CD14-positive monocyte (primary cell): Measurements from ENCODE around the gene GALNT10. TPM values are rescaled to one million over a fixed set of nuclear protein-coding genes. Genes with fewer than 3 reads are reported as not detected.

Experiments used
- DNase-seq, 3 donors: peaks; one replicate each; pipeline ENCODE4 v3.0.0-alpha.2; 2011 to 2022
- H2AFZ ChIP-seq: 2 replicates; pipeline ENCODE4 v1.6.0; 2012; ENCODE audit warnings: mild to moderate bottlenecking, low read depth, low read length, inconsistent platforms; ENCODE audit not compliant: insufficient read depth, poor library complexity, severe bottlenecking
- H3K27ac ChIP-seq, 2 donors: 1 replicate in 1 of 2; 2 replicates in 1 of 2; pipeline ENCODE4 v1.5.1; 2012 to 2013; ENCODE audit warnings: low read length in 2 of 2, control low read depth in 1 of 2, inconsistent platforms in 1 of 2, low read depth in 1 of 2, mild to moderate bottlenecking in 1 of 2
- H3K27me3 ChIP-seq, 2 donors: one replicate each; pipeline versions ENCODE4 v1.6.0 to v1.6.1; 2011 to 2013; ENCODE audit warnings: low read length in 2 of 2; ENCODE audit not compliant: control insufficient read depth in 2 of 2, insufficient read depth in 2 of 2
- H3K36me3 ChIP-seq, 2 donors: replicated peaks in 1 of 2; 1 replicate in 1 of 2; 2 replicates in 1 of 2; pipeline versions ENCODE4 v1.5.1 to v1.6.1; 2012 to 2013; ENCODE audit warnings: low read length in 2 of 2, control low read depth in 1 of 2, inconsistent platforms in 1 of 2, mild to moderate bottlenecking in 1 of 2; ENCODE audit not compliant: insufficient read depth in 2 of 2, control insufficient read depth in 1 of 2
- H3K4me1 ChIP-seq, 2 donors: 1 replicate in 1 of 2; 2 replicates in 1 of 2; pipeline versions ENCODE4 v1.5.1 to v1.6.1; 2012 to 2013; ENCODE audit warnings: low read length in 2 of 2, control low read depth in 1 of 2, inconsistent platforms in 1 of 2, mild to moderate bottlenecking in 1 of 2, moderate library complexity in 1 of 2; ENCODE audit not compliant: insufficient read depth in 2 of 2, control insufficient read depth in 1 of 2
- H3K4me2 ChIP-seq: replicated peaks from 2 replicates; pipeline ENCODE3; 2012; ENCODE audit warnings: low read length, moderate library complexity, mild to moderate bottlenecking; ENCODE audit not compliant: poor library complexity, severe bottlenecking; ENCODE audit errors: extremely low read depth
- H3K4me3 ChIP-seq, 3 experiments: fragments of 200-600 bp in 1 of 3; sonication (generic) in 1 of 3; replicated peaks in 1 of 3; 1 replicate in 2 of 3; 2 replicates in 1 of 3; pipeline ENCODE4 v1.5.1; 2011 to 2013; ENCODE audit warnings: low read length in 3 of 3, mild to moderate bottlenecking in 3 of 3, control low read depth in 2 of 3, low read depth in 2 of 3, inconsistent platforms in 1 of 3, moderate library complexity in 1 of 3
- H3K79me2 ChIP-seq: 2 replicates; pipeline ENCODE4 v1.6.0; 2012; ENCODE audit warnings: mild to moderate bottlenecking, control low read depth, inconsistent platforms, low read length, moderate library complexity; ENCODE audit not compliant: insufficient read depth
- H3K9ac ChIP-seq: 2 replicates; pipeline ENCODE4 v1.6.0; 2017; ENCODE audit warnings: low read length, mild to moderate bottlenecking; ENCODE audit not compliant: insufficient read depth, poor library complexity, severe bottlenecking
- H3K9me3 ChIP-seq, 2 donors: replicated peaks in 1 of 2; 1 replicate in 1 of 2; 2 replicates in 1 of 2; pipeline versions ENCODE4 v1.5.1 to v1.6.1; 2012 to 2013; ENCODE audit warnings: low read length in 2 of 2, control low read depth in 1 of 2; ENCODE audit not compliant: control insufficient read depth in 1 of 2, insufficient read depth in 1 of 2
- H4K20me1 ChIP-seq: 2 replicates; pipeline ENCODE4 v1.6.0; 2012; ENCODE audit warnings: mild to moderate bottlenecking, low read length, control low read depth, moderate library complexity; ENCODE audit not compliant: insufficient read depth
- H3K27ac Mint-ChIP-seq, 7 donors: one replicate each; pipeline ENCODE4 v1.8.0; 2020; ENCODE audit warnings: mild to moderate bottlenecking in 7 of 7, mixed read lengths in 7 of 7, moderate library complexity in 6 of 7, inconsistent platforms in 2 of 7
- H3K27me3 Mint-ChIP-seq, 3 donors: one replicate each; pipeline ENCODE4 v1.8.0; 2021 to 2022; ENCODE audit warnings: low read depth in 3 of 3, mild to moderate bottlenecking in 3 of 3, mixed read lengths in 3 of 3, moderate library complexity in 3 of 3, inconsistent platforms in 1 of 3
- H3K36me3 Mint-ChIP-seq, 2 donors: one replicate each; pipeline ENCODE4 v1.8.0; 2020; ENCODE audit warnings: mixed read lengths in 2 of 2, inconsistent platforms in 1 of 2, mild to moderate bottlenecking in 1 of 2
- H3K4me1 Mint-ChIP-seq: one replicate; pipeline ENCODE4 v1.8.0; 2020; ENCODE audit warnings: mild to moderate bottlenecking, mixed read lengths
- H3K4me3 Mint-ChIP-seq, 2 donors: one replicate each; pipeline ENCODE4 v1.8.0; 2020; ENCODE audit warnings: mild to moderate bottlenecking in 2 of 2, mixed read lengths in 2 of 2, moderate library complexity in 1 of 2
- H3K9me3 Mint-ChIP-seq, 7 donors: one replicate each; pipeline ENCODE4 v1.8.0; 2020 to 2022; ENCODE audit warnings: mixed read lengths in 7 of 7, mild to moderate bottlenecking in 6 of 7, moderate library complexity in 6 of 7, inconsistent platforms in 2 of 7
- CTCF ChIP-seq: fragments of 200-600 bp; IDR thresholded peaks from one replicate; pipeline ENCODE4 v1.8.0; 2022; ENCODE audit warnings: antibody characterized with exemption, mild to moderate bottlenecking
- WGBS: methylation state at CpG from one replicate; pipeline ENCODE4 v1.1.5; 2013; ENCODE audit warnings: missing lambda C conversion rate; ENCODE audit not compliant: insufficient coverage; 5-methylcytosine and 5-hydroxymethylcytosine counted together
- intact Hi-C, 2 donors: fragments of 100-400 bp; cut with micrococcal nuclease; formaldehyde crosslinking; loops; one replicate each; pipeline versions ENCODE4 v1.15.0 to v1.15.1; 2023
- polyA plus RNA-seq, 3 donors: library from polyadenylated mRNA; depleted of rRNA in 1 of 3; unstranded in 2 of 3; stranded (reverse) in 1 of 3; fragments of 300-500 nt in 2 of 3; fragments of >200 nt in 1 of 3; fragmentation: Illumina TruSeq in 2 of 3; gene quantifications; 1 replicate in 2 of 3; 2 replicates in 1 of 3; pipeline ENCODE4 v1.2.3, GENCODE V29; 2012 to 2021

GALNT10 gene
- polyA plus RNA-seq, 3 donors: 6.2 to 11.6 (median 7.3) TPM

- Mint-ChIP-seq H3K4me1 (peaks cover 18% of the 10 kb centered on the region), H3K4me3 (no peak overlapping the region), H3K36me3 (peaks cover 0 to 7% of the 10 kb centered on the region in 2 donors), H3K9me3 (peaks cover 0 to 6% (median 0%) of the 10 kb centered on the region in 7 donors), H3K27ac (no peak overlapping the region), H3K27me3 (no peaks in the 10 kb centered on the region)
- H3K27ac ChIP-seq: no peak overlapping the region
- H3K4me3 ChIP-seq: no peak overlapping the region
- DNase-seq: no peak
- WGBS: 80% methylated on average over 1 of the region's 4 CpGs
- H2AFZ ChIP-seq: no peak overlapping the region
- H3K9ac ChIP-seq: no peak overlapping the region
- peaks cover 13% of the 10 kb centered on the region for H4K20me1 ChIP-seq
- peaks cover 2 to 7% of the 10 kb centered on the region in 2 donors for H3K4me1 ChIP-seq
- H3K79me2 ChIP-seq: no peaks in the 10 kb centered on the region
- no peak for TF ChIP-seq CTCF
- intact Hi-C loops: no loop called here
- no peak overlapping the region for H3K4me2 ChIP-seq
- H3K9me3 ChIP-seq: no peaks in the 10 kb centered on the region
- H3K36me3 ChIP-seq: no peaks in the 10 kb centered on the region
- H3K27me3 ChIP-seq: no peaks in the 10 kb centered on the region
Measured at GRCh38 chr5:154241021-154241420, 50.5 kb downstream of the GALNT10 start.

- Mint-ChIP-seq H3K36me3 (peaks cover 0 to 7% of the 10 kb centered on the region in 2 donors), H3K4me3 (no peak overlapping the region), H3K27ac (peak overlapping the region in 1 of 7 donors; percentile 24), H3K27me3 (no peaks in the 10 kb centered on the region), H3K4me1 (peaks cover 16% of the 10 kb centered on the region), H3K9me3 (peaks cover 0 to 6% (median 0%) of the 10 kb centered on the region in 7 donors)
- Histone ChIP-seq H3K79me2 (no peaks in the 10 kb centered on the region), H3K4me3 (no peak overlapping the region), H3K9ac (no peak overlapping the region), H3K4me2 (no peak overlapping the region), H2AFZ (no peak overlapping the region), H3K4me1 (peaks cover 2 to 7% of the 10 kb centered on the region in 2 donors), H3K27me3 (no peaks in the 10 kb centered on the region), H3K36me3 (no peaks in the 10 kb centered on the region), H4K20me1 (peaks cover 13% of the 10 kb centered on the region), H3K9me3 (no peaks in the 10 kb centered on the region), H3K27ac (no peak overlapping the region)
- WGBS: 100% methylated on average over 1 of the region's 1 CpG
- intact Hi-C loops: no loop called here
- TF ChIP-seq CTCF: no peak
- no peak for DNase-seq
Measured at GRCh38 chr5:154242442-154242841, 51.9 kb downstream of the GALNT10 start.
